K562 (cell line): ENCODE data around the gene C2orf92. TPM values are rescaled to one million over a fixed set of nuclear protein-coding genes. Genes with fewer than 3 reads are reported as not detected.

Experiments used
- ATAC-seq: fragments of 200-7000 bp; cut with Tn5 transposase; 3 replicates; pipeline ENCODE4 v1.9.1; 2020; ENCODE audit warnings: moderate library complexity
- BruUV-seq: library from RNA; stranded (reverse); fragments of 400-500 nt; replicated peaks from 2 replicates; lab custom pipeline; 2021; lab: Mats Ljungman, UMichigan
- CTCF ChIA-PET: fragments of 300-600 bp; formaldehyde crosslinking; extraction: SDS; loops from one replicate; lab custom pipeline; 2021; ENCODE audit warnings: low intra/inter-chr PET ratio; lab: Yijun Ruan, JAX
- POLR2A ChIA-PET: fragments of 300-600, 350-650 bp; sonication (Branson Sonifier 250); formaldehyde crosslinking; extraction: SDS; loops from one replicate; lab custom pipeline; 2021; ENCODE audit warnings: antibody characterized with exemption, inconsistent platforms; lab: Yijun Ruan, JAX
- DNase-seq, 4 experiments: peaks; one replicate each; pipeline versions ENCODE4 v3.0.0 to v3.0.0-alpha.2; 2011 to 2018; ENCODE audit warnings: low spot score in 3 of 4, mixed read lengths in 3 of 4; ENCODE audit errors: extremely low read depth in 1 of 4
- FAIRE-seq: peaks from 2 replicates; lab custom pipeline; 2011; peaks lifted over from hg19 to GRCh38; lab: Jason Lieb, UNC
- H2AFZ ChIP-seq: 2 replicates; pipeline ENCODE4 v1.6.0; 2011; ENCODE audit warnings: low read depth, low read length, control low read depth, inconsistent platforms
- H3K27ac ChIP-seq: fragments of 200-600 bp; 3 replicates; pipeline ENCODE4 v1.8.0; 2011; ENCODE audit warnings: low read depth, mild to moderate bottlenecking, control low read depth, inconsistent platforms, low read length, moderate library complexity, mixed read lengths; ENCODE audit errors: extremely low read depth
- H3K27me3 ChIP-seq, 2 experiments: fragments of 300-600 bp in 1 of 2; 2 replicates in 1 of 2; 3 replicates in 1 of 2; pipeline versions ENCODE4 v1.6.0 to v1.8.0; 2011; ENCODE audit warnings: inconsistent platforms in 2 of 2, low read length in 2 of 2, mild to moderate bottlenecking in 1 of 2, mixed read lengths in 1 of 2, moderate library complexity in 1 of 2; ENCODE audit not compliant: control insufficient read depth in 2 of 2, insufficient read depth in 2 of 2
- H3K36me3 ChIP-seq: fragments of 300-600 bp; 3 replicates; pipeline ENCODE4 v1.8.0; 2011; ENCODE audit warnings: mild to moderate bottlenecking, low read length, inconsistent platforms; ENCODE audit not compliant: control insufficient read depth, insufficient read depth
- H3K4me1 ChIP-seq, 2 experiments: fragments of 200-600 bp in 1 of 2; replicated peaks in 1 of 2; 2 replicates in 1 of 2; 3 replicates in 1 of 2; pipeline versions ENCODE4 v1.5.1 to v1.8.0; 2011; ENCODE audit warnings: inconsistent platforms in 2 of 2, low read length in 2 of 2, mild to moderate bottlenecking in 1 of 2, mixed read lengths in 1 of 2, moderate library complexity in 1 of 2; ENCODE audit not compliant: control insufficient read depth in 2 of 2, insufficient read depth in 2 of 2
- H3K4me2 ChIP-seq: 2 replicates; pipeline ENCODE4 v1.6.1; 2011; ENCODE audit warnings: low read length, control low read depth, inconsistent platforms, mixed read lengths; ENCODE audit not compliant: insufficient read depth
- H3K4me3 ChIP-seq: fragments of 200-600 bp; sonication (generic), shearing (Covaris generic); 2 replicates; pipeline ENCODE4 v1.5.1; 2016; ENCODE audit warnings: control low read depth, inconsistent platforms
- H3K79me2 ChIP-seq: fragments of 200-600 bp; 3 replicates; pipeline ENCODE4 v1.8.0; 2011; ENCODE audit warnings: low read length, inconsistent platforms; ENCODE audit not compliant: control insufficient read depth, insufficient read depth
- H3K9ac ChIP-seq, 2 experiments: 2 replicates each; pipeline versions ENCODE4 v1.6.0 to v1.6.1; 2011; ENCODE audit warnings: low read depth in 2 of 2, low read length in 2 of 2, control low read depth in 1 of 2, inconsistent platforms in 1 of 2, mild to moderate bottlenecking in 1 of 2, mixed read lengths in 1 of 2; ENCODE audit not compliant: insufficient read depth in 1 of 2
- H3K9me1 ChIP-seq: one replicate; pipeline ENCODE4 v1.6.0; 2011; ENCODE audit warnings: inconsistent platforms, mild to moderate bottlenecking, low read length, moderate library complexity; ENCODE audit not compliant: control insufficient read depth, insufficient read depth
- H3K9me3 ChIP-seq: replicated peaks from 2 replicates; pipeline ENCODE4 v1.5.1; 2011; ENCODE audit warnings: low read depth, low read length, inconsistent platforms; ENCODE audit not compliant: control insufficient read depth, insufficient read depth
- H4K20me1 ChIP-seq: replicated peaks from 2 replicates; pipeline ENCODE4 v1.6.1; 2011; ENCODE audit warnings: low read length, inconsistent platforms, mixed read lengths; ENCODE audit not compliant: control insufficient read depth, insufficient read depth
- BCOR ChIP-seq: fragments of 450-650 bp; IDR thresholded peaks from 2 replicates; pipeline ENCODE4 v1.6.1; 2016
- CCNT2 ChIP-seq: IDR thresholded peaks from 2 replicates; pipeline ENCODE4 v1.6.1; 2011; ENCODE audit warnings: borderline replicate concordance, low read depth, mild to moderate bottlenecking, moderate library complexity, mixed read lengths, low read length; ENCODE audit not compliant: insufficient read length; ENCODE audit errors: extremely low read depth
- CTCF ChIP-seq, 3 experiments: IDR thresholded peaks in 2 of 3; conservative IDR thresholded peaks in 1 of 3; 2 replicates each; pipeline ENCODE4 v1.5.1; 2011 to 2012; ENCODE audit warnings: low read length in 3 of 3, mild to moderate bottlenecking in 3 of 3, control low read depth in 2 of 3, improper control_type of control experiment in 1 of 3, inconsistent platforms in 1 of 3, low read depth in 1 of 3, mixed read lengths in 1 of 3, moderate library complexity in 1 of 3; ENCODE audit not compliant: insufficient read depth in 2 of 3
- GTF2F1 ChIP-seq: IDR thresholded peaks from 2 replicates; pipeline ENCODE4 v1.6.1; 2011; ENCODE audit warnings: low read depth, low read length, improper control_type of control experiment
- HCFC1 ChIP-seq: IDR thresholded peaks from 2 replicates; pipeline ENCODE4 v1.6.1; 2012; ENCODE audit warnings: low read depth, low read length, improper control_type of control experiment
- KDM1A ChIP-seq, 2 experiments: fragments of 450-650 bp; IDR thresholded peaks; 2 replicates each; pipeline ENCODE4 v1.6.1; 2016; ENCODE audit warnings: mild to moderate bottlenecking in 2 of 2
- MLX ChIP-seq, 2 experiments: fragments of 450-650 bp in 1 of 2; sonication (generic) in 1 of 2; formaldehyde crosslinking; conservative IDR thresholded peaks; 2 replicates each; pipeline versions ENCODE4 v1.4.0 to v1.8.1; 2020 to 2022; ENCODE audit warnings: mild to moderate bottlenecking in 1 of 2, missing genetic modification reagents in 1 of 2
- NFE2 ChIP-seq: IDR thresholded peaks from 2 replicates; pipeline ENCODE4 v1.6.1; 2014; ENCODE audit warnings: antibody characterized with exemption, low read depth
- RBM25 ChIP-seq: fragments of 200-400 bp; formaldehyde crosslinking; IDR thresholded peaks from 2 replicates; pipeline ENCODE4 v1.6.1; 2018; ENCODE audit warnings: low read length, low read depth, moderate library complexity; ENCODE audit not compliant: severe bottlenecking
- SMC3 ChIP-seq: conservative IDR thresholded peaks from 2 replicates; pipeline ENCODE4 v1.6.1; 2011; ENCODE audit warnings: low read depth, low read length, improper control_type of control experiment; ENCODE audit not compliant: insufficient read depth
- ZNF121 ChIP-seq: sonication (generic); formaldehyde crosslinking; conservative IDR thresholded peaks from 2 replicates; pipeline ENCODE4 v1.8.0; 2022; ENCODE audit warnings: missing genetic modification reagents
- ZNF197 ChIP-seq: fragments of 200-800 bp; sonication (Bioruptor generic); IDR thresholded peaks from 2 replicates; pipeline ENCODE4 v1.6.1; 2016; ENCODE audit warnings: low read depth, missing genetic modification characterization, missing compliant biosample characterization
- WGBS: fragments of 100-300 bp; shearing (Covaris generic); methylation state at CpG from one replicate; pipeline ENCODE4 v1.1.6; 2016; ENCODE audit warnings: low coverage, mixed read lengths; ENCODE audit not compliant: insufficient coverage; ENCODE audit errors: missing lambda C conversion rate; 5-methylcytosine and 5-hydroxymethylcytosine counted together
- in situ Hi-C: fragments of 300-500 bp; cut with MboI; formaldehyde crosslinking; loops from 4 replicates; pipeline ENCODE4 v1.15.0; 2018; ENCODE audit warnings: inconsistent platforms, mixed read lengths
- intact Hi-C: fragments of 100-400 bp; cut with micrococcal nuclease; formaldehyde crosslinking; loops from 2 replicates; pipeline ENCODE4 v1.14.2; 2022
- polyA plus RNA-seq, 8 experiments: library from polyadenylated mRNA; depleted of rRNA in 4 of 8; stranded (reverse) in 5 of 8; unstranded in 3 of 8; fragments of >200 nt; fragmentation: Nextera tagmentation in 2 of 8; fragmentation: Illumina TruSeq in 1 of 8; extraction: Ambion mirVana in 2 of 8; extraction: Trizol in 1 of 8; gene quantifications; 2 replicates each; pipeline versions ENCODE4 v1.2.1 to v1.2.3, GENCODE V29; 2011 to 2014; ENCODE audit warnings: inconsistent platforms in 1 of 8, missing spikeins in 1 of 8
- total RNA-seq, 7 experiments: library from RNA; depleted of rRNA in 6 of 7; stranded (reverse); fragments of >200 nt in 6 of 7; fragmentation: Illumina TruSeq in 2 of 7; extraction: Trizol in 2 of 7; gene quantifications; 2 replicates each; pipeline versions ENCODE4 v1.2.1 to v1.2.3, GENCODE V29; 2011 to 2021; ENCODE audit warnings: low replicate concordance in 1 of 7

Gene C2orf92
- total and polyA plus RNA-seq, 9 of the 15 experiments (the other 6 are each of a cell fraction or from before 2014, with no cell fraction given), result 0.65 to 6.8 (median 3.6) TPM

GRCh38 chr2:97711394-97711711, 41.8 kb downstream of the C2orf92 start:
- intact Hi-C loops (no loop called here), in situ Hi-C loops (no loop called here)
- TF ChIP-seq CCNT2 (no peak), BCOR (peak; percentile 67; the same call in 1 of the 2 replicates), NFE2 (no peak), KDM1A (IDR thresholded peaks at IDR 0.05) (peak in 1 of 2 experiments; percentile 50; a peak in 1 of 4 replicates), MLX (CRISPR knock-in tag; conservative IDR thresholded peaks at IDR 0.05) (no peak), GTF2F1 (no peak), ZNF197 (CRISPR knock-in tag) (peak; percentile 11; the same call in 1 of the 2 replicates), RBM25 (peak; percentile 62), HCFC1 (no peak), ZNF121 (peak; percentile 84), CTCF (IDR thresholded peaks at IDR 0.05 in 2 of 3, conservative IDR thresholded peaks at IDR 0.05 in 1 of 3; ENCODE audit: insufficient read depth in 2 of 3, low read depth in 1 of 3, low read length in 3 of 3) (no peak), SMC3 (no peak)
- no peaks in the 10 kb centered on the region for H3K36me3 ChIP-seq
- DNase-seq, result no peak
- no peaks in the 10 kb centered on the region; a peak in 1 of 5 replicates for H3K27me3 ChIP-seq
- peaks cover 3% of the 10 kb centered on the region for H3K9me1 ChIP-seq
- no peak overlapping the region for H3K9ac ChIP-seq
- H3K4me2 ChIP-seq, result no peak overlapping the region; the same call in 1 of the 2 replicates
- no peak overlapping the region for H3K27ac ChIP-seq
- no TSS peak for BruUV-seq
- H3K4me3 ChIP-seq, result no peak overlapping the region
- H3K9me3 ChIP-seq, result no peaks in the 10 kb centered on the region; the same call in 1 of the 2 replicates
- POLR2A ChIA-PET, result no interaction called here
- H2AFZ ChIP-seq, result no peak overlapping the region
- H3K4me1 ChIP-seq, result peaks cover 24 to 42% of the 10 kb centered on the region in 2 experiments
- H3K79me2 ChIP-seq, result no peaks in the 10 kb centered on the region
- H4K20me1 ChIP-seq, result no peaks in the 10 kb centered on the region
- FAIRE-seq, result no peak
- CTCF ChIA-PET, result no interaction called here
- 38% methylated on average over 6 of the region's 6 CpGs for WGBS
- no peak for ATAC-seq
